ENCODE measurements around the gene PDE8A.

PDE8A gene

GRCh38 chr15:85028416-85028815 lies 46.8 kb downstream of the PDE8A start:
- TF ChIP-seq, protein P1, sequence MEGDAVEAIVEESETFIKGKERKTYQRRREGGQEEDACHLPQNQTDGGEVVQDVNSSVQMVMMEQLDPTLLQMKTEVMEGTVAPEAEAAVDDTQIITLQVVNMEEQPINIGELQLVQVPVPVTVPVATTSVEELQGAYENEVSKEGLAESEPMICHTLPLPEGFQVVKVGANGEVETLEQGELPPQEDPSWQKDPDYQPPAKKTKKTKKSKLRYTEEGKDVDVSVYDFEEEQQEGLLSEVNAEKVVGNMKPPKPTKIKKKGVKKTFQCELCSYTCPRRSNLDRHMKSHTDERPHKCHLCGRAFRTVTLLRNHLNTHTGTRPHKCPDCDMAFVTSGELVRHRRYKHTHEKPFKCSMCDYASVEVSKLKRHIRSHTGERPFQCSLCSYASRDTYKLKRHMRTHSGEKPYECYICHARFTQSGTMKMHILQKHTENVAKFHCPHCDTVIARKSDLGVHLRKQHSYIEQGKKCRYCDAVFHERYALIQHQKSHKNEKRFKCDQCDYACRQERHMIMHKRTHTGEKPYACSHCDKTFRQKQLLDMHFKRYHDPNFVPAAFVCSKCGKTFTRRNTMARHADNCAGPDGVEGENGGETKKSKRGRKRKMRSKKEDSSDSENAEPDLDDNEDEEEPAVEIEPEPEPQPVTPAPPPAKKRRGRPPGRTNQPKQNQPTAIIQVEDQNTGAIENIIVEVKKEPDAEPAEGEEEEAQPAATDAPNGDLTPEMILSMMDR (IDR thresholded peaks at IDR 0.05): no peak

GRCh38 chr15:85029221-85029620 lies 47.6 kb downstream of the PDE8A start:
- TF ChIP-seq, protein P1 (IDR thresholded peaks at IDR 0.05): no peak

DNA sequence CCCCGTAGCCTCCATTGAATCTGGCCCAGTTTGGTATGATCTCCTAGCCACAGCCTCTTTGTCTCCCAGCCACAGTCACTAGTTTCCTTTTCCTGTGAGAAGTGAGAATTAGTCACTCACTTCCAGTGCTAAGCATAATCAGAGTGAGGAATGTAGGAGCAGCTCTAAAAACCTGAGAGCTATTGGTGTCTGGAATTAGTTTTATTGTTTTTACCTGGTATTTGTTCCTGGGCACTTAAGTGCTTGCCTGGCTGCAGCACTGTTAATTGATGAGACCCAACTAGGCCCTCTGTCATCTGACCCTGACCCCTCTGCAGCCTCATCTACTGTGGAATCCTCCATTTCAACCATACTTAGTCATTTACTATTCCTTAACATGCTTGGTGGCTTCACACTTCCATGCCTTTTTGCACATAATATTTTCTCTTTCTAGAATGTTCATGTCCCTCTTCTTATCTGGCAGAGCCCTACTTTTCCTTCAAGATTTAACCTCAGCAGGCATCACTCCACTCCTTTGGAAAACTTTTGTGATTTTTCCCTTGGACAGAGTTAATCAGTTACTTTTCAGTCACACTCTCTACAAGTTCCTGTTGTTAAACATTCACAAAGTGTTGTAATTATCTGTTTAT lies 48.8 kb downstream of the PDE8A start:
- TF ChIP-seq, protein P1 (IDR thresholded peaks at IDR 0.05): no peak

DNA sequence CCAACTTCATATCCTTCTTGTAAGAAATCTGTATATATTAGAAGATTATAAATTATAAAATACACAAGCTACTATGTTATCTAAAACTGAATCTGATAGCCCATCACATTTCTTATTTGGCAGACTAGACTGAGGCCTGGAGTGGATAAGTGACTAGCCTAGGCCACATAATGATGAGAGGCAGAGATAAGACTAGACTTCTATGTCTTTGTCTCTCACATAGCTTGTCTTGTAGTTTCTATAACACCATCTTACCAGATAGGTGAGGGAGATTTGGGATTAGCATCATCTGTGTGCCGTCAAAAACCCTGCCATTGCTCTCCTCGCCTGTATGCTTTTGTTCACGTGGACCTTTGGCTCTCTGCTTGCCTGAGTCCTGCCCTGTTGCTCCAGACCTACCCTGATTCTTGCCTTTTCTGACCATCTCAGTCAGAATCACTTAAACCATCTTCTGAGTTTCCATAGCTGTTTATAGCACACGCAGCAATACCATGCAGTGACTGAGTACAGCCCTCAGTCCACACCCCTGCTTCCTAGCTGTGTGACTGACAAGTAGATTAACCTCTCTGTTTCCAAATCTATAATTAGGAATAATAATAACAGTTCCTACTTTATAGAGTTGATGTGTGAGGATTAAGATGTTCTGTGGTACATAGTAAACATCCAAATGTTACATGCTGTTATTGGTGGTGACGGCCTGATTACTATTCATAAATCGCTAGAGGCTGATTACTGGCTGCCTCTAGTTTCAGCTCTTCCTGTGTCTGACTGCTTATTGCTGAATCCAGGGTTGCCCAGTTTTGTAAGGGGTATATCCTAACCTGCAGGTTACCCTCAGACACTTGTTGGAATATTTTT lies 49.7 kb downstream of the PDE8A start:
- TF ChIP-seq, protein P1 (IDR thresholded peaks at IDR 0.05): no peak

- TF ChIP-seq, protein P1 (IDR thresholded peaks at IDR 0.05): no peak
Observed at GRCh38 chr15:85031944-85032558, 50.4 kb downstream of the PDE8A start.

DNA sequence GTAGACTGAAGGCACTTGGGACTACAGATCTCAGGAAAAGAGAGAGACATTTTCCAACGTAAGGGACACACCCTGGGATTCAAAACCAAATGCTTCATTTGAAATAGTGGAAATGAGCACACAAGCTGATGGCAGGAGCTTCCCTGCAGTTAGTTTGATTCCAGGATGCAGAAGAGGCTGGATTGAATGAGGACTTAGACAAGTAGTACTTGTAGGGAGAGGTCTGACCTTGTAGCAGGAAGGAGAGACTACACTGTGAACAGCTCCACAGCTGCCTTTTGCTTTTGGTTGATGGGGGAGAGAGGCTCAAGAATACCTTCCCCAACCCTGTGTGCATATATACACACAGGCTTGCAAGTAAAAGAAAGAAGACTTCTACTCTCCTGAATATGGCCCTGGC lies 51.5 kb downstream of the PDE8A start:
- TF ChIP-seq, protein P1 (IDR thresholded peaks at IDR 0.05): no peak

DNA sequence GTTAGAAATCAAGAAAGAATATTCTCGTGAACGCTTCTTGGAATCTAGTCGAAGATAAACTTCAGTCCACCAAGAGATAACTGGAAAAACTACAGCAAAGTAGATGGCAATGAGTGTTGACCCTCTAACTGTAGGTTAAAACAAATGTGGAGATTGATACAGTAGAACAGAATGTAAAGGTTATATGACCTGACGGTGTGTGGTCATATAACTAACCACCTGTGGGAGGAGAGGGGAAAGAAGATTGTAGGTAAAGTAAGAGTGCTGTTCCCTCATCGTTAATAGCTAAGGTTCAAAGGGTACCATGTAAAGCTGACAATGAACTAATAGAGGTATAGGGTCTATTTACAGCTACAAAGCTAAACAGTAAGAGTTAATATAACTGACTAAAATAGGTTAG lies 52.6 kb downstream of the PDE8A start:
- TF ChIP-seq, protein P1 (IDR thresholded peaks at IDR 0.05): no peak
